Liver (tissue), 9 donors: ENCODE results near the gene FMO3. TPM values are rescaled to one million over a fixed set of nuclear protein-coding genes. Genes with fewer than 3 reads are reported as not detected.

Experiments
- DNase-seq: peaks from one replicate; pipeline ENCODE4 v3.0.0-alpha.2; 2017; ENCODE audit warnings: low spot score
- H3K27ac ChIP-seq, 2 donors: one replicate each; pipeline ENCODE4 v1.7.0; 2013; ENCODE audit warnings: inconsistent platforms in 2 of 2, low read length in 2 of 2, control low read depth in 1 of 2, low read depth in 1 of 2, mild to moderate bottlenecking in 1 of 2
- H3K27me3 ChIP-seq, 4 donors: one replicate each; pipeline versions ENCODE4 v1.6.1 to v1.7.0; 2013; ENCODE audit warnings: low read length in 3 of 4, inconsistent platforms in 1 of 4, mild to moderate bottlenecking in 1 of 4, moderate library complexity in 1 of 4; ENCODE audit not compliant: control insufficient read depth in 4 of 4, insufficient read depth in 4 of 4
- H3K36me3 ChIP-seq, 4 donors: one replicate each; pipeline versions ENCODE4 v1.6.1 to v1.7.0; 2013; ENCODE audit warnings: low read length in 3 of 4, mild to moderate bottlenecking in 3 of 4, low read depth in 1 of 4, moderate library complexity in 1 of 4; ENCODE audit not compliant: control insufficient read depth in 4 of 4, insufficient read depth in 3 of 4
- H3K4me1 ChIP-seq, 4 donors: one replicate each; pipeline versions ENCODE4 v1.6.1 to v1.7.0; 2013; ENCODE audit warnings: low read length in 3 of 4, mild to moderate bottlenecking in 3 of 4, moderate library complexity in 1 of 4; ENCODE audit not compliant: control insufficient read depth in 4 of 4, insufficient read depth in 4 of 4
- H3K4me3 ChIP-seq, 3 donors: one replicate each; pipeline versions ENCODE4 v1.6.1 to v1.7.0; 2013; ENCODE audit warnings: low read length in 3 of 3, control low read depth in 1 of 3, low read depth in 1 of 3, mild to moderate bottlenecking in 1 of 3
- H3K9ac ChIP-seq, 2 donors: one replicate each; pipeline ENCODE4 v1.7.0; 2013; ENCODE audit warnings: low read length in 2 of 2, mild to moderate bottlenecking in 2 of 2, moderate library complexity in 2 of 2, control low read depth in 1 of 2, low read depth in 1 of 2
- H3K9me3 ChIP-seq, 4 donors: one replicate each; pipeline versions ENCODE4 v1.6.1 to v1.7.0; 2013; ENCODE audit warnings: low read length in 3 of 4; ENCODE audit not compliant: control insufficient read depth in 4 of 4
- ATF3 ChIP-seq: IDR thresholded peaks from 2 replicates; pipeline ENCODE4 v1.6.1; 2016; ENCODE audit warnings: antibody characterized with exemption
- EGR1 ChIP-seq, 2 donors: IDR thresholded peaks; 2 replicates each; pipeline ENCODE4 v1.6.1; 2016 to 2018; ENCODE audit warnings: antibody characterized with exemption in 2 of 2, low read depth in 2 of 2
- FOXA1 ChIP-seq: IDR thresholded peaks from 2 replicates; pipeline ENCODE4 v1.6.1; 2016; ENCODE audit warnings: antibody characterized with exemption
- FOXA2 ChIP-seq: IDR thresholded peaks from 2 replicates; pipeline ENCODE4 v1.6.1; 2016; ENCODE audit warnings: antibody characterized with exemption
- GABPA ChIP-seq, 2 donors: IDR thresholded peaks in 1 of 2; conservative IDR thresholded peaks in 1 of 2; 2 replicates each; pipeline ENCODE4 v1.6.1; 2016; ENCODE audit warnings: antibody characterized with exemption in 2 of 2, mild to moderate bottlenecking in 1 of 2, moderate library complexity in 1 of 2
- HNF4A ChIP-seq, 2 donors: conservative IDR thresholded peaks; 2 replicates each; pipeline ENCODE4 v1.6.1; 2016; ENCODE audit warnings: antibody characterized with exemption in 2 of 2, mild to moderate bottlenecking in 2 of 2
- HNF4G ChIP-seq: IDR thresholded peaks from 2 replicates; pipeline ENCODE4 v1.6.1; 2016; ENCODE audit warnings: antibody characterized with exemption
- JUND ChIP-seq, 2 donors: IDR thresholded peaks; 2 replicates each; pipeline ENCODE4 v1.6.1; 2016; ENCODE audit warnings: antibody characterized with exemption in 2 of 2
- MAX ChIP-seq: IDR thresholded peaks from 2 replicates; pipeline ENCODE4 v1.6.1; 2016; ENCODE audit warnings: antibody characterized with exemption
- NR2F2 ChIP-seq: IDR thresholded peaks from 2 replicates; pipeline ENCODE4 v1.6.1; 2016; ENCODE audit warnings: antibody characterized with exemption
- RAD21 ChIP-seq, 2 donors: IDR thresholded peaks; 2 replicates each; pipeline ENCODE4 v1.6.1; 2016; ENCODE audit warnings: antibody characterized with exemption in 2 of 2, mild to moderate bottlenecking in 2 of 2
- RXRA ChIP-seq, 2 donors: IDR thresholded peaks; 2 replicates each; pipeline ENCODE4 v1.6.1; 2017 to 2018; ENCODE audit warnings: antibody characterized with exemption in 2 of 2, mild to moderate bottlenecking in 1 of 2
- SP1 ChIP-seq: IDR thresholded peaks from 2 replicates; pipeline ENCODE4 v1.6.1; 2018; ENCODE audit warnings: antibody characterized with exemption, mild to moderate bottlenecking
- TAF1 ChIP-seq: conservative IDR thresholded peaks from 2 replicates; pipeline ENCODE4 v1.6.1; 2016; ENCODE audit warnings: antibody characterized with exemption, mild to moderate bottlenecking
- YY1 ChIP-seq: IDR thresholded peaks from 2 replicates; pipeline ENCODE4 v1.6.1; 2016; ENCODE audit warnings: antibody characterized with exemption, mild to moderate bottlenecking
- ZBTB33 ChIP-seq: IDR thresholded peaks from 2 replicates; pipeline ENCODE4 v1.6.1; 2016; ENCODE audit warnings: antibody characterized with exemption
- WGBS: extraction: QIAGEN DNeasy Blood & Tissue Kit; methylation state at CpG from one replicate; pipeline ENCODE4 v1.1.7; 2013; 5-methylcytosine and 5-hydroxymethylcytosine counted together
- polyA plus RNA-seq, 2 donors: library from polyadenylated mRNA; stranded (reverse) in 1 of 2; unstranded in 1 of 2; fragments of 200-250 nt in 1 of 2; fragments of >200 nt in 1 of 2; fragmentation: Nextera tagmentation in 1 of 2; extraction: Ambion mirVana in 1 of 2; gene quantifications; one replicate each; pipeline versions ENCODE4 v1.2.1 to v1.2.3, GENCODE V29; 2013 to 2015
- total RNA-seq, 2 donors: library from RNA; depleted of rRNA; stranded (reverse); fragments of >200 nt; gene quantifications; one replicate each; pipeline ENCODE4 v1.2.3, GENCODE V29; 2014
- TF ChIP-seq, protein P1 (sequence below): IDR thresholded peaks from 2 replicates; pipeline ENCODE4 v1.6.1; 2016; ENCODE audit warnings: antibody characterized with exemption, mild to moderate bottlenecking
- TF ChIP-seq, protein P2 (sequence below): fragments of 150-350 bp; IDR thresholded peaks from 2 replicates; pipeline ENCODE4 v1.5.1; 2017; ENCODE audit warnings: improper control_type of control experiment, low read depth, low read length; ENCODE audit not compliant: missing input control
- donor health status: healthy.
- donor health status: healthy.
- donor health status: healthy.
- donor health status: healthy.
- donor health status: healthy.

FMO3 gene
- total and polyA plus RNA-seq, 4 donors = 11.1 to 276 (median 123) TPM

DNA sequence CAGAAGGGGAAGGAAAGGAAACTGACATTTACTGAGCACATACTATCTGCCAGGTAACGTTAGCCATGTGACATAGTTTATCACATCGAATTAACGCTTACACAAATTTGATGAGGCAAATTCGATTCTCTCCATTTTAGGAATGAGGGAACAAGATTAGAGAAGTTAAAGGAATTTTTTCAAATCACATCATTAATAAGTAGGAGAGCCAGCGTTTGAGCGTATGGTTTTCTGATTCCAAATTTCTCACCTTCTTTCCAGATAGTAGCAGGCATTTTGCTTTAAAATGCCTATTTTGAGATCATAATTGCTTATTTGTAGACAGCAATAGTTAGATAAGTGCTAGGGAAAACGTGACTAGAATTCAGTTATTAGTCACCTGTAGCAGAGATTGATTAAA lies 19.3 kb downstream of the FMO3 start:
- H3K27me3 ChIP-seq = no peaks in the 10 kb centered on the region
- WGBS = 91% methylated on average over 7 of the region's 7 CpGs
- H3K4me1 ChIP-seq = peaks cover 0 to 21% (median 7%) of the 10 kb centered on the region in 4 donors
- H3K4me3 ChIP-seq = no peak overlapping the region
- TF ChIP-seq TAF1 (no peak), FOXA1 (no peak), FOXA2 (no peak), JUND (IDR thresholded peaks at IDR 0.05) (no peak), HNF4G (no peak), HNF4A (conservative IDR thresholded peaks at IDR 0.05) (no peak), EGR1 (IDR thresholded peaks at IDR 0.05; ENCODE audit: low read depth in 2 of 2) (no peak), RXRA (IDR thresholded peaks at IDR 0.05) (no peak), YY1 (no peak), ATF3 (no peak), SP1 (no peak), MAX (no peak), NR2F2 (no peak), ZBTB33 (no peak), GABPA (IDR thresholded peaks at IDR 0.05 in 1 of 2, conservative IDR thresholded peaks at IDR 0.05 in 1 of 2) (no peak), RAD21 (IDR thresholded peaks at IDR 0.05) (no peak)
- TF ChIP-seq, protein P1, sequence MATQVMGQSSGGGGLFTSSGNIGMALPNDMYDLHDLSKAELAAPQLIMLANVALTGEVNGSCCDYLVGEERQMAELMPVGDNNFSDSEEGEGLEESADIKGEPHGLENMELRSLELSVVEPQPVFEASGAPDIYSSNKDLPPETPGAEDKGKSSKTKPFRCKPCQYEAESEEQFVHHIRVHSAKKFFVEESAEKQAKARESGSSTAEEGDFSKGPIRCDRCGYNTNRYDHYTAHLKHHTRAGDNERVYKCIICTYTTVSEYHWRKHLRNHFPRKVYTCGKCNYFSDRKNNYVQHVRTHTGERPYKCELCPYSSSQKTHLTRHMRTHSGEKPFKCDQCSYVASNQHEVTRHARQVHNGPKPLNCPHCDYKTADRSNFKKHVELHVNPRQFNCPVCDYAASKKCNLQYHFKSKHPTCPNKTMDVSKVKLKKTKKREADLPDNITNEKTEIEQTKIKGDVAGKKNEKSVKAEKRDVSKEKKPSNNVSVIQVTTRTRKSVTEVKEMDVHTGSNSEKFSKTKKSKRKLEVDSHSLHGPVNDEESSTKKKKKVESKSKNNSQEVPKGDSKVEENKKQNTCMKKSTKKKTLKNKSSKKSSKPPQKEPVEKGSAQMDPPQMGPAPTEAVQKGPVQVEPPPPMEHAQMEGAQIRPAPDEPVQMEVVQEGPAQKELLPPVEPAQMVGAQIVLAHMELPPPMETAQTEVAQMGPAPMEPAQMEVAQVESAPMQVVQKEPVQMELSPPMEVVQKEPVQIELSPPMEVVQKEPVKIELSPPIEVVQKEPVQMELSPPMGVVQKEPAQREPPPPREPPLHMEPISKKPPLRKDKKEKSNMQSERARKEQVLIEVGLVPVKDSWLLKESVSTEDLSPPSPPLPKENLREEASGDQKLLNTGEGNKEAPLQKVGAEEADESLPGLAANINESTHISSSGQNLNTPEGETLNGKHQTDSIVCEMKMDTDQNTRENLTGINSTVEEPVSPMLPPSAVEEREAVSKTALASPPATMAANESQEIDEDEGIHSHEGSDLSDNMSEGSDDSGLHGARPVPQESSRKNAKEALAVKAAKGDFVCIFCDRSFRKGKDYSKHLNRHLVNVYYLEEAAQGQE = no peak
- no peak overlapping the region for H3K27ac ChIP-seq
- peaks cover 0 to 61% (median 47%) of the 10 kb centered on the region in 4 donors for H3K36me3 ChIP-seq
- H3K9ac ChIP-seq = no peak overlapping the region
- no peak for DNase-seq
- H3K9me3 ChIP-seq = no peaks in the 10 kb centered on the region

DNA sequence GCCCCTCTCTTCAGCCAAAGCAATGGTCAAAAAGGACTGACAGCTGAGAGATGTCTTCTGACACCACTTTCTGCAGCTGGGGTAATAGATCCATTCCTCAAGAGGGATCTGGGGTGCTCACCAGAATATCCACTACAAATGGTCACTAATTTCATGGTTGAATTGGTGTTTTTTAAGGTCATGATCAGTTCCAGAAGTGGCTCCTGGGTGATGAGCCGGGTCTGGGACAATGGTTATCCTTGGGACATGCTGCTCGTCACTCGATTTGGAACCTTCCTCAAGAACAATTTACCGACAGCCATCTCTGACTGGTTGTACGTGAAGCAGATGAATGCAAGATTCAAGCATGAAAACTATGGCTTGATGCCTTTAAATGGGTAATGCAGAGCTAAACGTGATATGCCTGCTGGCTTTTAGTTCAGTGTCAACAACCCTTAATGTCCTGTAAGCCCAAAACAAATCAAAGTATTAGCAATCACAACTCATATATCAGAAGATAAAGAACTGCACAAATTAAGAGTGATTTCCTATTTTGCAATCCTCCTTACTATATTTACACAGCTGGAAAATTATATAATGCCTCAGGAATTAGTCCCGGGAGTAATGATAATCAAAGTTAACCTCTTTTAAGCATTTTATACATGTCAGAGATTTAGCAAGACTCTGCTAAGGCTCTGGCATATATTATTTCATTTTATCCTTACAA lies 20.1 kb downstream of the FMO3 start:
- 64% methylated on average over 7 of the region's 7 CpGs for WGBS
- Histone ChIP-seq H3K4me1 (peaks cover 0 to 21% (median 7%) of the 10 kb centered on the region in 4 donors), H3K9ac (no peak overlapping the region), H3K36me3 (peaks cover 0 to 61% (median 47%) of the 10 kb centered on the region in 4 donors), H3K9me3 (no peaks in the 10 kb centered on the region), H3K27me3 (no peaks in the 10 kb centered on the region), H3K27ac (no peak overlapping the region), H3K4me3 (no peak overlapping the region)
- no peak for DNase-seq
- TF ChIP-seq, protein P2, sequence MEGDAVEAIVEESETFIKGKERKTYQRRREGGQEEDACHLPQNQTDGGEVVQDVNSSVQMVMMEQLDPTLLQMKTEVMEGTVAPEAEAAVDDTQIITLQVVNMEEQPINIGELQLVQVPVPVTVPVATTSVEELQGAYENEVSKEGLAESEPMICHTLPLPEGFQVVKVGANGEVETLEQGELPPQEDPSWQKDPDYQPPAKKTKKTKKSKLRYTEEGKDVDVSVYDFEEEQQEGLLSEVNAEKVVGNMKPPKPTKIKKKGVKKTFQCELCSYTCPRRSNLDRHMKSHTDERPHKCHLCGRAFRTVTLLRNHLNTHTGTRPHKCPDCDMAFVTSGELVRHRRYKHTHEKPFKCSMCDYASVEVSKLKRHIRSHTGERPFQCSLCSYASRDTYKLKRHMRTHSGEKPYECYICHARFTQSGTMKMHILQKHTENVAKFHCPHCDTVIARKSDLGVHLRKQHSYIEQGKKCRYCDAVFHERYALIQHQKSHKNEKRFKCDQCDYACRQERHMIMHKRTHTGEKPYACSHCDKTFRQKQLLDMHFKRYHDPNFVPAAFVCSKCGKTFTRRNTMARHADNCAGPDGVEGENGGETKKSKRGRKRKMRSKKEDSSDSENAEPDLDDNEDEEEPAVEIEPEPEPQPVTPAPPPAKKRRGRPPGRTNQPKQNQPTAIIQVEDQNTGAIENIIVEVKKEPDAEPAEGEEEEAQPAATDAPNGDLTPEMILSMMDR = no peak
- TF ChIP-seq FOXA2 (no peak), YY1 (no peak), ZBTB33 (no peak), EGR1 (IDR thresholded peaks at IDR 0.05; ENCODE audit: low read depth in 2 of 2) (no peak), TAF1 (no peak), NR2F2 (no peak), HNF4G (no peak), JUND (IDR thresholded peaks at IDR 0.05) (no peak), FOXA1 (no peak)
- TF ChIP-seq, protein P1 = no peak
